Neural cell (in vitro differentiated cells): Measurements from ENCODE around the gene PNPLA3.

Experiments used
- EZH2 ChIP-seq: fragments of 200-600, 300-800 bp; shearing (Covaris generic), sonication (generic); IDR thresholded peaks from 2 replicates; pipeline ENCODE4 v1.6.1; 2014; ENCODE audit warnings: antibody characterized with exemption, low read length, borderline replicate concordance, mild to moderate bottlenecking; ENCODE audit not compliant: insufficient read depth, poor library complexity, severe bottlenecking
- TF ChIP-seq, protein P1 (sequence below): fragments of 450-650 bp; IDR thresholded peaks from 2 replicates; pipeline ENCODE4 v1.5.1; 2014; ENCODE audit warnings: antibody characterized with exemption, mild to moderate bottlenecking, moderate library complexity; ENCODE audit not compliant: poor library complexity, severe bottlenecking

GRCh38 chr22:43988960-43989359 lies 65.4 kb downstream of the PNPLA3 start:
- TF ChIP-seq, protein P1, sequence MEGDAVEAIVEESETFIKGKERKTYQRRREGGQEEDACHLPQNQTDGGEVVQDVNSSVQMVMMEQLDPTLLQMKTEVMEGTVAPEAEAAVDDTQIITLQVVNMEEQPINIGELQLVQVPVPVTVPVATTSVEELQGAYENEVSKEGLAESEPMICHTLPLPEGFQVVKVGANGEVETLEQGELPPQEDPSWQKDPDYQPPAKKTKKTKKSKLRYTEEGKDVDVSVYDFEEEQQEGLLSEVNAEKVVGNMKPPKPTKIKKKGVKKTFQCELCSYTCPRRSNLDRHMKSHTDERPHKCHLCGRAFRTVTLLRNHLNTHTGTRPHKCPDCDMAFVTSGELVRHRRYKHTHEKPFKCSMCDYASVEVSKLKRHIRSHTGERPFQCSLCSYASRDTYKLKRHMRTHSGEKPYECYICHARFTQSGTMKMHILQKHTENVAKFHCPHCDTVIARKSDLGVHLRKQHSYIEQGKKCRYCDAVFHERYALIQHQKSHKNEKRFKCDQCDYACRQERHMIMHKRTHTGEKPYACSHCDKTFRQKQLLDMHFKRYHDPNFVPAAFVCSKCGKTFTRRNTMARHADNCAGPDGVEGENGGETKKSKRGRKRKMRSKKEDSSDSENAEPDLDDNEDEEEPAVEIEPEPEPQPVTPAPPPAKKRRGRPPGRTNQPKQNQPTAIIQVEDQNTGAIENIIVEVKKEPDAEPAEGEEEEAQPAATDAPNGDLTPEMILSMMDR = no peak
- TF ChIP-seq EZH2 = no peak
